Measurements from ENCODE around the gene OGDH.
"Not testable (repeated sequence)": the region's sequence is repeated elsewhere in the genome, so short reads cannot be mapped to it uniquely, and the experiment has no call there.

The OGDH gene

GRCh38 chr7:44580945-44581878 lies 25.2 kb upstream of the OGDH start:
- peak; percentile 33 to 35 for ATAC-seq

GRCh38 chr7:44581879-44582603 lies 24.4 kb upstream of the OGDH start, which contains the start of gene TMED4:
Gene TMED4 (minus strand): TSS chr7:44582231. CDS start chr7:44582206, 25 bp downstream.
- peak; percentile 88 for ATAC-seq

DNA sequence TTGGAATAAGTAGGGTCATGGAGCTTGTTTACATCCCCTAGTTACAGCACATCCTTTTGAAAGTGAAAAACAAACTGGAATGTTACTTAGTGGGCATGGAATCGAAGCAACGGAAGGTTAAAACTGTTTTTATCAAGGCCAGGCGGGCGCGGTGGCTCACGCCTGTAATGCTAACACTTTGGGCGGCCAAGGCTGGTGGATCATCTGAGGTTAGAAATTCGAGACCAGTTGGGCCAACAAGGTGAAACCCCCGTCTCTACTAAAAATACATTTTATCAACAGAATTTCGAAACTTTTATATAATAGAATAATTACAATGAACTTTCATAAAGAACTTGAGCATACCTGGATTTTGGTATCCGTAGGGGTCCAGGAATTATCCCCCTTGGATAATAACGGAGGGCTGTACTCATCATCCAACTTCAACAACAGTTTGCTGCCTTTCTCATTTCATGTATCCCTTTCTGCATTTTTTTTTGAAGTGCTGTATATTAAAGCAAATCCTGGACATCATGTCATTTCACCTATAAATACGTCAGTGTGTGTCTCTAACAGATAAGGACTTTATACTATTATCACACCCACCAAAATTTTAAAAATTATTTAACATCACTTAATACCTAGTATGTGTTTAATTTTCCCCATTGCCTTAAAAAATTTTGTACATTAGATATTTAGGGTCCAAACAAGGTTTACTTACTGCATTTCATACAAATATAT lies 23.1 kb upstream of the OGDH start:
- ATAC-seq, result no peak

GRCh38 chr7:44587843-44588711 lies 18.4 kb upstream of the OGDH start:
- peak; percentile 53 to 76 for ATAC-seq

DNA sequence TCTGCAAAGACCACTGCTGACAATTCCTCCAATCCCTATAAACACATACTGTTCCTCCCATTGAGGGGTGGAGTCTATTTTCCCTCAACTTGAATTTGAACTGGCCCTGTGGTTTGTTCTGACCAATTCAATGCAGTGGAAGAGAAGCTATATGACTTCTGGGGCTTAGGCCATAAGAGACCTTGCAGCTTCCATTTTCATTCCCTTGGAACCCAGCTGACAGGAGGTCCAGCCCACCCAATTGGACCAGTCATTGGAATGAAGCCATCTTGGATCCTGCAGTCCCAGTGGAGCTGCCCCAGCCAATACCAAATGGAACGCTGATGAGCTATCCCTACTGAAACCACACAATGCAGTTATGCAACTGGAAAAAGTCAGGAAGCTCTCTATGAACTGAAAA lies 15.5 kb upstream of the OGDH start:
- no peak for ATAC-seq

DNA sequence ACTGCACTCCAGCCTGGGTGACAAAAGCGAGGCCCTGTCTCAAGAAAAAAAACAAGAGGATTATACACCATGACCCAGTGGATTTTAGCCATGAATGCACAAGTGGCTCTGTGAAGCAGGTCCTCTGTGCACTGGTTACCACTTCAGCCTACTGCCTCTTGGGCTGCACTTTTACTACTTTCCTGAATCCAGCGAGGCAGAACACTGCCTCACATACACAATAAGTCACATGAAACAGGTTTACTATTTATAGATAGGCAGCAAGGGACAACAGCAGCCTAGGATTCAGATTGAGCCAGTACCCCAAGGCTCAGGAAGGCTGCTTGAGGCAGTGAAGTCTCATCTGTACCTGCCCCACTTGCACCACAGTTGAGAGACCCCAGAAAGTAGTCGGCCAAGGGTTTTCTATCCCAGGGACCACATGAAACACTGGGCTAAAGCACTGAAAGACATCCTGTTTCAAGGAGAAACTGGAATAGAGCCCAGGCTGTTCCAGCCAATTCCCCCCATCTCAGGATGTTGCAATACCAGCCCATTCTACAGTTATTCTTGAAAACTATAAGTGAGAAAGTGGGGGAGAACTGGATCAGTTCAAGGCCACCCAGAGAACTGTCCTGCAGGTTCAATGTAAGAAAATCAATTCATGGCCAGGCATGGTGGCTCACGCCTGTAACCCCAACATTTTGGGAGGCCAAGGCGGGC lies 10.3 kb upstream of the OGDH start:
- no peak for ATAC-seq

GRCh38 chr7:44597181-44597580 lies 9.2 kb upstream of the OGDH start:
- not testable (repeated sequence) for ATAC-seq

- ATAC-seq, result no peak
These were observed 7.2 kb upstream of the OGDH start for GRCh38 chr7:44599222-44599621.

DNA sequence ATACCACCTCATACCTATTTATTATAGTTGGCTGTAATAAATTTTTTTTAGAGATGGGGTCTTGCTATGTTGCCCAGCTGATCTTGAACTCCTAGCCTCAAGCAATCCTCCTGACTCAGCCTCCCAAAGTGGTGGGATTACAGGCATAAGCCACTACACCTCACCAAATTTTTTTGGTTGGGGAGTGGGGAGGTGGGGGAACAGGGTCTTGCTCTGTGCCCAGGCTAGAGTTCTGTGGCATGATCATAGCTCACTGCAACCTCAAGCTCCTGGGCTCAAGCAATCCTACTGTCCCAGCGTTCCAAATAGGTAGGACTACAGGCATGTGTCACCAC lies 3.9 kb upstream of the OGDH start:
- no peak for ATAC-seq

DNA sequence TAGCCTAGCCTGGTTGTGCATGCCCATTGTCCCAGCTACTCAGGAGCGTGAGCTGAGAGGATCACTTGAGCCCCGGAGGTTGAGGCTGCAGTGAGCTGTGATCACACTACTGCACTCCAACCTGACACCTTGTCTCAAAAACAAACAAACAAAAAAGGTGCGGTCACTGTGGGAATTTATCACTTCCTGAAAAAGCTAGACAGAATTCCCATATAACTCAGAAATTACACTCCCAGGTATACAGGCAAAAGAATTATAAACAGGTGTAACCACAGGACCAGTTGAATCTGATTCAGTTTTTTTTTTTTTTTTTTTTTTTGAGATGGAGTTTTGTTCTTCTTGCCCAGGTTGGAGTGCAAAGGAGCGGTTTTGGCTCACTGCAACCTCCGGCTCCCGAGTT lies 3.2 kb upstream of the OGDH start:
- no peak for ATAC-seq

DNA sequence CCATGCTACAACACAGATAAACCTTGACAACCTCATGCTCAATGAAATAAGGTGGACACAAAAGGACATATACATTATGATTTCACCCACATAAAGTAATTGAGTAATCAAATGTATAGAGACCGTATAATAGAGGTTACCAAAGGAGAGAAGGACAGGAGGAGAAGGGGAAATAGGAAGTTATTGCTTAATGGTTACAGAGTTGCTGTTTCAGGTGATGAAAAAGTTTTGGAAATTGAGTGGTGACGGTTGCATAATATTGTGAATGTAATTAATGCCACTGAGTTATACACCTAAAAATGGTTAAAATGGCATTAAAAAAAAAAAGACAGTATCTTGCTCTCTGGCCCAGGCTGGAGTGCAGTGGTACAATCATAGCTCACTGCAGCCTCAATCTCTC lies 1.5 kb upstream of the OGDH start:
- no peak for ATAC-seq

- ATAC-seq, result no peak
These were observed 978 bp downstream of the OGDH start for GRCh38 chr7:44607141-44608068.

GRCh38 chr7:44608916-44609648 lies 2.7 kb downstream of the OGDH start:
- ATAC-seq, result no peak

- no peak for ATAC-seq
These were observed 3.4 kb downstream of the OGDH start for GRCh38 chr7:44609829-44610228.

- no peak for ATAC-seq
These were observed 8.8 kb downstream of the OGDH start for GRCh38 chr7:44615149-44615611.

- no peak for ATAC-seq
These were observed 9.4 kb downstream of the OGDH start for GRCh38 chr7:44615793-44616192.

- ATAC-seq, result no peak
These were observed 10.1 kb downstream of the OGDH start for GRCh38 chr7:44616545-44616944.

- ATAC-seq, result peak; percentile 91 to 94
These were observed 10.9 kb downstream of the OGDH start for GRCh38 chr7:44617225-44617890.

GRCh38 chr7:44618045-44618444 lies 11.6 kb downstream of the OGDH start:
- ATAC-seq, result no peak

Measured in activated CD4-positive, CD25-positive, alpha-beta regulatory T cell treated with anti-CD3 and anti-CD28 coated beads, Interleukin-2, amount 50 U/mL, for 24 hours (primary cell).